ENCODE measurements around the gene MAL. TPM values are rescaled to one million over a fixed set of nuclear protein-coding genes. Genes with fewer than 3 reads are reported as not detected.

The MAL gene
- total and polyA plus RNA-seq, 2 experiments from 2014 or later: 0.24 to 0.31 TPM

DNA sequence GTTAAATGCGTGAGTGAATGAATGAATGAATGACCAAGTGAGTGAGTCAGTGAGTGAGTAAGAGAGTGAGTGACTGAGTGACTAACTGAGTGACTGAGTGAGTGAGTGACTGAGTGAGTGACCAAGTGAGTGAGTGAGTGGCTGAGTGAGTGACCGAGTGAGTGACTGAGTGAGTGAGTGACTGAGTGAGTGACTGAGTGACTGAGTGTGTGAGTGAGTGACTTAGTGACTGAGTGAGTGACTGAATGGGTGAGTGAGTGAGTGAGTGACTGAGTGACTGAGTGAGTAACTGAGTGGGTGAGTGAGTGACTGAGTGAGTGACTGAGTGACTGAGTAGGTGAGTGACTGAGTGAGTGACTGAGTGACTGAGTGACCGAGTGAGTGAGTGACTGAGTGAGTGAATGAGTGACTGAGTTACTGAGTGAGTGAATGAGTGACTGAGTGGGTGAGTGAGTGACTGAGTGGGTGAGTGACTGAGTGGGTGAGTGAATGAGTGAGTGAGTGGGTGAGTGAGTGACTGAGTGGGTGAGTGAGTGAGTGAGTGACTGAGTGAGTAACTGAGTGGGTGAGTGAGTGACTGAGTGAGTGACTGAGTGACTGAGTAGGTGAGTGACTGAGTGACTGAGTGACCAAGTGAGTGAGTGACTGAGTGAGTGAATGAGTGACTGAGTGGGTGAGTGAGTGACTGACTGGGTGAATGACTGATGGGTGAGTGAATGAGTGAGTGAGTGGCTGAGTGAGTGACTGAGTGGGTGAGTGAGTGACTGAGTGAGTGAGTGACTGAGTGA, 11.3 kb downstream of the MAL start:
- H4K20me1 ChIP-seq (replicated peaks; ENCODE audit: insufficient read depth): no peaks in the 10 kb centered on the region
- H3K9me2 ChIP-seq (ENCODE audit: insufficient read depth): no peaks in the 10 kb centered on the region
- no peaks in the 10 kb centered on the region for H3F3A ChIP-seq (replicated peaks; ENCODE audit: low read depth)
- DNase-seq (ENCODE audit: low spot score): no peak
- H3K79me2 ChIP-seq (replicated peaks; ENCODE audit: insufficient read depth): no peaks in the 10 kb centered on the region
- Mint-ChIP-seq H3K27me3 (ENCODE audit: insufficient read depth, low read depth, poor library complexity) (peaks cover 16% of the 10 kb centered on the region), H3K4me1 (peaks cover 7% of the 10 kb centered on the region), H3K36me3 (ENCODE audit: low read depth) (peaks cover 11% of the 10 kb centered on the region; the same call in 1 of the 3 replicates), H3K9me3 (peaks cover 11% of the 10 kb centered on the region), H3K4me3 (no peak overlapping the region), H3K27ac (no peak overlapping the region)
- TF ChIP-seq CREB1 (CRISPR knock-in tag; IDR thresholded peaks at IDR 0.05; ENCODE audit: low read depth) (no peak), EZH2phosphoT487 (IDR thresholded peaks at IDR 0.05; ENCODE audit: unreplicated experiment) (no peak), JUNB (IDR thresholded peaks at IDR 0.05; ENCODE audit: unreplicated experiment) (no peak), NANOG (IDR thresholded peaks at IDR 0.05; ENCODE audit: borderline replicate concordance) (no peak), ZNF331 (CRISPR knock-in tag; IDR thresholded peaks at IDR 0.05; ENCODE audit: low read depth) (no peak), STAT1 (IDR thresholded peaks at IDR 0.05; ENCODE audit: unreplicated experiment) (no peak), ZNF114 (CRISPR knock-in tag; IDR thresholded peaks at IDR 0.05) (no peak), POLR2AphosphoS5 (IDR thresholded peaks at IDR 0.05; ENCODE audit: low read depth) (no peak), EZH2 (IDR thresholded peaks at IDR 0.05; ENCODE audit: low read depth, unreplicated experiment) (no peak)
- TF ChIP-seq, protein P1, sequence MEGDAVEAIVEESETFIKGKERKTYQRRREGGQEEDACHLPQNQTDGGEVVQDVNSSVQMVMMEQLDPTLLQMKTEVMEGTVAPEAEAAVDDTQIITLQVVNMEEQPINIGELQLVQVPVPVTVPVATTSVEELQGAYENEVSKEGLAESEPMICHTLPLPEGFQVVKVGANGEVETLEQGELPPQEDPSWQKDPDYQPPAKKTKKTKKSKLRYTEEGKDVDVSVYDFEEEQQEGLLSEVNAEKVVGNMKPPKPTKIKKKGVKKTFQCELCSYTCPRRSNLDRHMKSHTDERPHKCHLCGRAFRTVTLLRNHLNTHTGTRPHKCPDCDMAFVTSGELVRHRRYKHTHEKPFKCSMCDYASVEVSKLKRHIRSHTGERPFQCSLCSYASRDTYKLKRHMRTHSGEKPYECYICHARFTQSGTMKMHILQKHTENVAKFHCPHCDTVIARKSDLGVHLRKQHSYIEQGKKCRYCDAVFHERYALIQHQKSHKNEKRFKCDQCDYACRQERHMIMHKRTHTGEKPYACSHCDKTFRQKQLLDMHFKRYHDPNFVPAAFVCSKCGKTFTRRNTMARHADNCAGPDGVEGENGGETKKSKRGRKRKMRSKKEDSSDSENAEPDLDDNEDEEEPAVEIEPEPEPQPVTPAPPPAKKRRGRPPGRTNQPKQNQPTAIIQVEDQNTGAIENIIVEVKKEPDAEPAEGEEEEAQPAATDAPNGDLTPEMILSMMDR (conservative IDR thresholded peaks at IDR 0.05; ENCODE audit: low read depth in 2 of 2): no peak
- TF ChIP-seq, protein P2, sequence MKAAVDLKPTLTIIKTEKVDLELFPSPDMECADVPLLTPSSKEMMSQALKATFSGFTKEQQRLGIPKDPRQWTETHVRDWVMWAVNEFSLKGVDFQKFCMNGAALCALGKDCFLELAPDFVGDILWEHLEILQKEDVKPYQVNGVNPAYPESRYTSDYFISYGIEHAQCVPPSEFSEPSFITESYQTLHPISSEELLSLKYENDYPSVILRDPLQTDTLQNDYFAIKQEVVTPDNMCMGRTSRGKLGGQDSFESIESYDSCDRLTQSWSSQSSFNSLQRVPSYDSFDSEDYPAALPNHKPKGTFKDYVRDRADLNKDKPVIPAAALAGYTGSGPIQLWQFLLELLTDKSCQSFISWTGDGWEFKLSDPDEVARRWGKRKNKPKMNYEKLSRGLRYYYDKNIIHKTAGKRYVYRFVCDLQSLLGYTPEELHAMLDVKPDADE (IDR thresholded peaks at IDR 0.05): no peak
- TF ChIP-seq, protein P3, sequence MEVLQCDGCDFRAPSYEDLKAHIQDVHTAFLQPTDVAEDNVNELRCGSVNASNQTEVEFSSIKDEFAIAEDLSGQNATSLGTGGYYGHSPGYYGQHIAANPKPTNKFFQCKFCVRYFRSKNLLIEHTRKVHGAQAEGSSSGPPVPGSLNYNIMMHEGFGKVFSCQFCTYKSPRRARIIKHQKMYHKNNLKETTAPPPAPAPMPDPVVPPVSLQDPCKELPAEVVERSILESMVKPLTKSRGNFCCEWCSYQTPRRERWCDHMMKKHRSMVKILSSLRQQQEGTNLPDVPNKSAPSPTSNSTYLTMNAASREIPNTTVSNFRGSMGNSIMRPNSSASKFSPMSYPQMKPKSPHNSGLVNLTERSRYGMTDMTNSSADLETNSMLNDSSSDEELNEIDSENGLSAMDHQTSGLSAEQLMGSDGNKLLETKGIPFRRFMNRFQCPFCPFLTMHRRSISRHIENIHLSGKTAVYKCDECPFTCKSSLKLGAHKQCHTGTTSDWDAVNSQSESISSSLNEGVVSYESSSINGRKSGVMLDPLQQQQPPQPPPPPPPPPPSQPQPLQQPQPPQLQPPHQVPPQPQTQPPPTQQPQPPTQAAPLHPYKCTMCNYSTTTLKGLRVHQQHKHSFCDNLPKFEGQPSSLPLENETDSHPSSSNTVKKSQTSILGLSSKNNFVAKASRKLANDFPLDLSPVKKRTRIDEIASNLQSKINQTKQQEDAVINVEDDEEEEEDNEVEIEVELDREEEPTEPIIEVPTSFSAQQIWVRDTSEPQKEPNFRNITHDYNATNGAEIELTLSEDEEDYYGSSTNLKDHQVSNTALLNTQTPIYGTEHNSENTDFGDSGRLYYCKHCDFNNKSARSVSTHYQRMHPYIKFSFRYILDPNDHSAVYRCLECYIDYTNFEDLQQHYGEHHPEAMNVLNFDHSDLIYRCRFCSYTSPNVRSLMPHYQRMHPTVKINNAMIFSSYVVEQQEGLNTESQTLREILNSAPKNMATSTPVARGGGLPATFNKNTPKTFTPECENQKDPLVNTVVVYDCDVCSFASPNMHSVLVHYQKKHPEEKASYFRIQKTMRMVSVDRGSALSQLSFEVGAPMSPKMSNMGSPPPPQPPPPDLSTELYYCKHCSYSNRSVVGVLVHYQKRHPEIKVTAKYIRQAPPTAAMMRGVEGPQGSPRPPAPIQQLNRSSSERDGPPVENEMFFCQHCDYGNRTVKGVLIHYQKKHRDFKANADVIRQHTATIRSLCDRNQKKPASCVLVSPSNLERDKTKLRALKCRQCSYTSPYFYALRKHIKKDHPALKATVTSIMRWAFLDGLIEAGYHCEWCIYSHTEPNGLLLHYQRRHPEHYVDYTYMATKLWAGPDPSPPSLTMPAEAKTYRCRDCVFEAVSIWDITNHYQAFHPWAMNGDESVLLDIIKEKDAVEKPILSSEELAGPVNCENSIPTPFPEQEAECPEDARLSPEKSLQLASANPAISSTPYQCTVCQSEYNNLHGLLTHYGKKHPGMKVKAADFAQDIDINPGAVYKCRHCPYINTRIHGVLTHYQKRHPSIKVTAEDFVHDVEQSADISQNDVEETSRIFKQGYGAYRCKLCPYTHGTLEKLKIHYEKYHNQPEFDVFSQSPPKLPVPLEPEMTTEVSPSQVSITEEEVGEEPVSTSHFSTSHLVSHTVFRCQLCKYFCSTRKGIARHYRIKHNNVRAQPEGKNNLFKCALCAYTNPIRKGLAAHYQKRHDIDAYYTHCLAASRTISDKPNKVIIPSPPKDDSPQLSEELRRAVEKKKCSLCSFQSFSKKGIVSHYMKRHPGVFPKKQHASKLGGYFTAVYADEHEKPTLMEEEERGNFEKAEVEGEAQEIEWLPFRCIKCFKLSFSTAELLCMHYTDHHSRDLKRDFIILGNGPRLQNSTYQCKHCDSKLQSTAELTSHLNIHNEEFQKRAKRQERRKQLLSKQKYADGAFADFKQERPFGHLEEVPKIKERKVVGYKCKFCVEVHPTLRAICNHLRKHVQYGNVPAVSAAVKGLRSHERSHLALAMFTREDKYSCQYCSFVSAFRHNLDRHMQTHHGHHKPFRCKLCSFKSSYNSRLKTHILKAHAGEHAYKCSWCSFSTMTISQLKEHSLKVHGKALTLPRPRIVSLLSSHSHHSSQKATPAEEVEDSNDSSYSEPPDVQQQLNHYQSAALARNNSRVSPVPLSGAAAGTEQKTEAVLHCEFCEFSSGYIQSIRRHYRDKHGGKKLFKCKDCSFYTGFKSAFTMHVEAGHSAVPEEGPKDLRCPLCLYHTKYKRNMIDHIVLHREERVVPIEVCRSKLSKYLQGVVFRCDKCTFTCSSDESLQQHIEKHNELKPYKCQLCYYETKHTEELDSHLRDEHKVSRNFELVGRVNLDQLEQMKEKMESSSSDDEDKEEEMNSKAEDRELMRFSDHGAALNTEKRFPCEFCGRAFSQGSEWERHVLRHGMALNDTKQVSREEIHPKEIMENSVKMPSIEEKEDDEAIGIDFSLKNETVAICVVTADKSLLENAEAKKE (CRISPR knock-in tag; IDR thresholded peaks at IDR 0.05): no peak
- TF ChIP-seq, protein P4, sequence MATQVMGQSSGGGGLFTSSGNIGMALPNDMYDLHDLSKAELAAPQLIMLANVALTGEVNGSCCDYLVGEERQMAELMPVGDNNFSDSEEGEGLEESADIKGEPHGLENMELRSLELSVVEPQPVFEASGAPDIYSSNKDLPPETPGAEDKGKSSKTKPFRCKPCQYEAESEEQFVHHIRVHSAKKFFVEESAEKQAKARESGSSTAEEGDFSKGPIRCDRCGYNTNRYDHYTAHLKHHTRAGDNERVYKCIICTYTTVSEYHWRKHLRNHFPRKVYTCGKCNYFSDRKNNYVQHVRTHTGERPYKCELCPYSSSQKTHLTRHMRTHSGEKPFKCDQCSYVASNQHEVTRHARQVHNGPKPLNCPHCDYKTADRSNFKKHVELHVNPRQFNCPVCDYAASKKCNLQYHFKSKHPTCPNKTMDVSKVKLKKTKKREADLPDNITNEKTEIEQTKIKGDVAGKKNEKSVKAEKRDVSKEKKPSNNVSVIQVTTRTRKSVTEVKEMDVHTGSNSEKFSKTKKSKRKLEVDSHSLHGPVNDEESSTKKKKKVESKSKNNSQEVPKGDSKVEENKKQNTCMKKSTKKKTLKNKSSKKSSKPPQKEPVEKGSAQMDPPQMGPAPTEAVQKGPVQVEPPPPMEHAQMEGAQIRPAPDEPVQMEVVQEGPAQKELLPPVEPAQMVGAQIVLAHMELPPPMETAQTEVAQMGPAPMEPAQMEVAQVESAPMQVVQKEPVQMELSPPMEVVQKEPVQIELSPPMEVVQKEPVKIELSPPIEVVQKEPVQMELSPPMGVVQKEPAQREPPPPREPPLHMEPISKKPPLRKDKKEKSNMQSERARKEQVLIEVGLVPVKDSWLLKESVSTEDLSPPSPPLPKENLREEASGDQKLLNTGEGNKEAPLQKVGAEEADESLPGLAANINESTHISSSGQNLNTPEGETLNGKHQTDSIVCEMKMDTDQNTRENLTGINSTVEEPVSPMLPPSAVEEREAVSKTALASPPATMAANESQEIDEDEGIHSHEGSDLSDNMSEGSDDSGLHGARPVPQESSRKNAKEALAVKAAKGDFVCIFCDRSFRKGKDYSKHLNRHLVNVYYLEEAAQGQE (IDR thresholded peaks at IDR 0.05; ENCODE audit: unreplicated experiment): no peak
- H3K27ac ChIP-seq (ENCODE audit: low read depth): no peak overlapping the region
- H3K4me2 ChIP-seq: no peak overlapping the region
- H2AFZ ChIP-seq: no peak overlapping the region
- no peaks in the 10 kb centered on the region for H3K4me1 ChIP-seq (ENCODE audit: insufficient read depth)
- H3K36me3 ChIP-seq (ENCODE audit: insufficient read depth): no peaks in the 10 kb centered on the region
- no peaks in the 10 kb centered on the region; the same call in 1 of the 2 replicates for H3K27me3 ChIP-seq (ENCODE audit: insufficient read depth)
- H3K4me3 ChIP-seq: no peak overlapping the region
- ATAC-seq: no peak
